Ishikawa (cell line): ENCODE data around the gene MAST4.

ENCODE experiments used
- CEBPB ChIP-seq: IDR thresholded peaks from 2 replicates; pipeline ENCODE4 v1.6.1; 2012
- CREB1 ChIP-seq: IDR thresholded peaks from 2 replicates; pipeline ENCODE4 v1.6.1; 2012; ENCODE audit warnings: low read depth
- EP300 ChIP-seq: IDR thresholded peaks from 2 replicates; pipeline ENCODE4 v1.6.1; 2012; ENCODE audit warnings: borderline replicate concordance
- TEAD4 ChIP-seq: IDR thresholded peaks from 2 replicates; pipeline ENCODE4 v1.6.1; 2012
- YY1 ChIP-seq: IDR thresholded peaks from 2 replicates; pipeline ENCODE4 v1.6.1; 2012; ENCODE audit warnings: low read depth
- TF ChIP-seq, protein P1 (sequence below): IDR thresholded peaks from 2 replicates; pipeline ENCODE4 v1.6.1; 2012

DNA sequence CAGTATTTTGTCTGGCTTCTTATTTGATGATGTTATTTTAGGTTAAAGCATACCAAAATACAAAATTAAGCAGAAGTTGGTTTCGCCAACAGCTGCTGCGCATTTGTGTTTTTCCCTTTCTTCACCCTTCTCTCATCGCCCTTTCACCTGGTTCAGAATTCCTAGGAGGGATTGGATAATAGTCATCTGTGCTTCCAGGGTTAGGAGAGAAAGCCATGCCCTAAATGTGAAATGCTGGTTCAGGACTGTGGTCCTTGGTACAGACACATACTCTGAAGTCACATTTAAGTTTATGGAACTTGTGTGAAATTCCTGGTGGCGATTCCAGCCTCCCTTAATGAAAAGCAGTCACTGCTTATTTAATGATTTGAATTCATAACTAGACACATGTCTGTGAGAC is 7.7 kb downstream of the MAST4 start:
- TF ChIP-seq, protein P1, sequence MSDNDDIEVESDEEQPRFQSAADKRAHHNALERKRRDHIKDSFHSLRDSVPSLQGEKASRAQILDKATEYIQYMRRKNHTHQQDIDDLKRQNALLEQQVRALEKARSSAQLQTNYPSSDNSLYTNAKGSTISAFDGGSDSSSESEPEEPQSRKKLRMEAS, result no peak
- no peak for TF ChIP-seq TEAD4
- no peak for TF ChIP-seq YY1
- no peak for TF ChIP-seq CREB1
- no peak for TF ChIP-seq CEBPB
- TF ChIP-seq EP300, result no peak
